ENCODE results near the gene ASTN2.

The ASTN2 gene

DNA sequence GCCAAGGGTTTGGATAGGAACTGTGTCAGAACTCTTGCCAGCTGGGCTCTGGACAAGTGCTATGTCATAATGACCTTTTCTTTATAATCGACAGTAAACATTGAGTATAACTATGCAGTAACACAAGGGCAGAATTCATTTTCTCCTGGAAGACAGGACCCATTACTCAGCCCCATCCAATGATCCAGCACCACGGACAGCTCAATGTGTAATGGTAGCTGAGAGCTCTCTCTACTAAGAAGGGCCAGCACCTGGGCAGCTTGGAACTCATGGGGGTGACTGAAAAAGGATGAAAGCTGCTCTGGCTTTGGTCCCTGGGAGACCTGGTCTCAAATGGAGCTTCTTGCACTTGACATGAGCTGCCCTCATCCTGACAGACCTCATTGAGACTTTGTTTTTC, 380.0 kb downstream of the ASTN2 start:
- ChIA-PET POLR2A (no interaction called here), CTCF (interaction anchor here (1.0 to 1.9 kb wide), 7 partner anchors 8 to 453 kb away, joined by 3 to 6 read pairs (median 3); no protein-coding TSS in a partner anchor)
- TF ChIP-seq, protein P1, sequence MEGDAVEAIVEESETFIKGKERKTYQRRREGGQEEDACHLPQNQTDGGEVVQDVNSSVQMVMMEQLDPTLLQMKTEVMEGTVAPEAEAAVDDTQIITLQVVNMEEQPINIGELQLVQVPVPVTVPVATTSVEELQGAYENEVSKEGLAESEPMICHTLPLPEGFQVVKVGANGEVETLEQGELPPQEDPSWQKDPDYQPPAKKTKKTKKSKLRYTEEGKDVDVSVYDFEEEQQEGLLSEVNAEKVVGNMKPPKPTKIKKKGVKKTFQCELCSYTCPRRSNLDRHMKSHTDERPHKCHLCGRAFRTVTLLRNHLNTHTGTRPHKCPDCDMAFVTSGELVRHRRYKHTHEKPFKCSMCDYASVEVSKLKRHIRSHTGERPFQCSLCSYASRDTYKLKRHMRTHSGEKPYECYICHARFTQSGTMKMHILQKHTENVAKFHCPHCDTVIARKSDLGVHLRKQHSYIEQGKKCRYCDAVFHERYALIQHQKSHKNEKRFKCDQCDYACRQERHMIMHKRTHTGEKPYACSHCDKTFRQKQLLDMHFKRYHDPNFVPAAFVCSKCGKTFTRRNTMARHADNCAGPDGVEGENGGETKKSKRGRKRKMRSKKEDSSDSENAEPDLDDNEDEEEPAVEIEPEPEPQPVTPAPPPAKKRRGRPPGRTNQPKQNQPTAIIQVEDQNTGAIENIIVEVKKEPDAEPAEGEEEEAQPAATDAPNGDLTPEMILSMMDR (IDR thresholded peaks at IDR 0.05; ENCODE audit: control extremely low read depth, extremely low read depth, low read depth, missing control alignments): no peak
- no peak for DNase-seq (ENCODE audit: extremely low spot score)

DNA sequence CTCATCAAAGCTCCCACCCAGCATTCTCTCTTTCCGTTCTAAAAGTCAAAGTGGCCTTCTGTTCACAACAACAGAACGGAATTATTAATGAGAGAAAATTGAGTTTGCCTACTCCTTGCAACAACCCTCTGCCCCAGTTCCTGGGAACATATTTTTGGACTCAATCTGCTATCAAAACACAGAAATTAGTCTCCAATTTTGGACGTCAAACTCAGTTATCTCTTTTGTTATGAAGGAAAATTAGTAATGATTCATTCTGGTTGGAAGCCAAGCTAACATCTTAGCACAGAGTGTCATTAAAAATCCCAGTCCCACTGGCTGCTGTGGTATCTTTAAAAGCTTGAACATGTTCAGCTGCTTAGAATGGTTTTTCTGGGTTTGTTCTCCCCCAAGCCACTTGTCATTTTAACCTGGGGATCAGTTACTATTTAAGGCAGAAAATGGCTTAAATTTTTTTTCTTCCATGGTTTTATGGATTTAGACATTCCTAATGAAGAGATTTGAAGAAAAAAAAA, 384.5 kb downstream of the ASTN2 start:
- TF ChIP-seq, protein P1 (IDR thresholded peaks at IDR 0.05; ENCODE audit: control extremely low read depth, extremely low read depth, low read depth, missing control alignments): no peak
- ChIA-PET POLR2A (no interaction called here), CTCF (interaction anchor here (1.1 kb wide), 1 partner anchor 10 kb away, joined by 3 read pairs; no protein-coding TSS in a partner anchor)
- no peak for DNase-seq (ENCODE audit: extremely low spot score)

DNA sequence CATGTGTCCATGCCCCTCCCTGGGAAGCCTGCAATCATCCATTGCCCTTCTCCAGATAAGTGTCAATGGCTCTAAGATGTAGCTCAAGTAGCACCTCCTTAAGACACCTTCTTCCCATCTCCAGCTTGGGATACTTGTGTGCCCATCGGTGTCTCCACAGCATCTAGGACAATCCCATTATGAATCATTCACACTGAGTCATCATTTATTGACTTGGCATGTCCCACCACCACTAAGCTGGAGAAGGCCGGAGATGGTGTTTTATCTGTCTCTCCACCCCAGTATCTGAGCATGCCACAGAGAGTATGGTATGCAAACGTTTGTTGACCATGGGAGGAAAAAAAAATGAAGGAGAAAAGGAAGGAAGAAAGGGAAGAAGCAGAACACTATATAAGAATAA, 385.5 kb downstream of the ASTN2 start:
- TF ChIP-seq, protein P1 (IDR thresholded peaks at IDR 0.05; ENCODE audit: control extremely low read depth, extremely low read depth, low read depth, missing control alignments): no peak
- DNase-seq (ENCODE audit: extremely low spot score): no peak
- ChIA-PET CTCF (interaction anchor here (5.8 kb wide), 1 partner anchor 13 kb away, joined by 24 read pairs; no protein-coding TSS in a partner anchor), POLR2A (no interaction called here)

DNA sequence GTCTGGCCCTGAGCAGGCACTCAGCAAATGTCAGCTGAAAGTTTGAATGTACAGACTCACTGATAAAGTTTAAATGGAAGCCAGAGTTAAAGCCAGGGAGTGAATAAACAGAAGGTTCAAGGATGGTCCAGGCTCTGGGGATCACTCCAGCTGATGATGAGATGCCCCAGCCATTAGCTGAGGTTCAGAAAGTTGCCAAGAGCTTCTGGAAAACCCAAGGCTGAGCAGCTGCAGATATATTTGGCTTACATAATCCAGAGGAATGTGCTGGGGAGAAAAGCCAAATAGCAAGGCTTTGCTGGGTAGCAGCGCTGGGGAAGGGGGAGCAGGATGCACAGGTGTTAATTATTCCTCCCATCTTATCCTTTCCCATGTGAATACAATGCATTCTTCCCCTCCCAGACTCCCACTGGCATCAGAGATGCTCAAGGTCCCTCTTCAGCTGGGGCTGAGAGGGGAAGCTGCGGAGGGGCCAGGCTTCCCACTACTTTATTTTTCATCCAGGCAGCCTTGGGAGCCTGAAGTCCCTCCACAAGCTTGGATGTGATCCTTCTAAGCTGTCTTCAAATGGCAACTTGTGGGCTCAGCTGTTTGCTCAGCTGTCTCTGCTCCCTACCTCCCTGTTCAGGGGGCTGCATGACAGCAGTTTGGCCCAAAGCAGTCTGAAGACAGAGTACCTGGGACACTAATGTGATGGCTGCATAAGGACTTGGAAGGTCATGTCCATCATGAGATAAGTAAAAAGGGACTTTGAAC, 386.6 kb downstream of the ASTN2 start:
- POLR2A ChIA-PET: no interaction called here
- CTCF ChIA-PET: interaction anchor here (5.8 kb wide), 1 partner anchor 12 kb away, joined by 24 read pairs; no protein-coding TSS in a partner anchor
- TF ChIP-seq, protein P1 (IDR thresholded peaks at IDR 0.05; ENCODE audit: control extremely low read depth, extremely low read depth, low read depth, missing control alignments): no peak
- no peak for DNase-seq (ENCODE audit: extremely low spot score)

DNA sequence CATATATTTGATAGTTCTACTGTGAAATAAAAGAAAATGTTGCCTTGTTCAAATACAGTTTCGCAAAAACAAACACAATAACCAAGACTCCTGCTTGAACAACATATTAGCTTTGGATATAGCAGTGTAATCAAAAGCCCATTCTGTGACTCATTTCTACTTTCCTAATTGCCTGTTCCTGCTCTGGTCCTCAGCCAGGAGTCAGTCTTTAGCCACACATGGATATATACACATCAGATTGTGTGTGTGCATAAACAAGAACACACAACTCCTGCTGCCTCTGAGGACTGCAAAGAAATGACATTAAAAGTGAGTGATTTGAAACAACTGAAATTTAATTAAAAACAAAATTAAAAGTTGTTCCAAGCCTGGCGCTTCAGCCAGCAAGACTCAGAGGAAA, 393.0 kb downstream of the ASTN2 start:
- TF ChIP-seq, protein P1 (IDR thresholded peaks at IDR 0.05; ENCODE audit: control extremely low read depth, extremely low read depth, low read depth, missing control alignments): no peak
- ChIA-PET CTCF (interaction anchor here (1.1 to 1.2 kb wide), 2 partner anchors 14 to 24 kb away, joined by 4 to 5 read pairs; no protein-coding TSS in a partner anchor), POLR2A (no interaction called here)
- no peak for DNase-seq (ENCODE audit: extremely low spot score)

DNA sequence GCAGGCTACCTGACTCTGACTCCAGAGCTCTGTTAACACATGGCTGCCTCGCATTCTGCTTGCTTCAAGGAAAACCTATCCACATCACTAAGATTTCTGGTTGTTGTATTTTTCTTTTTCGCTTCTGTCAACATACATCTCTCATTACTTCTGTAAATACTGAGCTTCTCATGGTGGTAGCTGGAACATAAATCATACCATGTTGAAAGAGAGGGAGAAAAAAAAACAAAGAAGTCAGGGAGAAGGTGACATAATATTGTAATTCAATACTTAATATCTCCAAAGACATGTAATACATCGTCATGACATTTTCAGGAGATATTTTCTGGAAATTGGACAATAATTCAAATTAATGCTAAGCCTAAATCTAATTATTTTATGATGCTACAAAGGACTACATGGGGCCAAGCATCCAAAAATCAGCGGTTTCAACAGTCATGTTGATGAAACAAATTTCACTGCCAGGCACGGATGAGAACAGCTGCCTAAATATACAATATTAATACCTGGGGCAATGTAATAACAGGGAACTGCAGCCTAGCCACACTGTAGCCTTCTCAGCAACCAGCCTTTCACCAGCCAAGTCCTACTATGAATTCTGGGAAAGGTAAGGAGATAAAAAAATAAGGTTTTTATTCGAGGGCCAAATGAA, 395.8 kb downstream of the ASTN2 start:
- ChIA-PET POLR2A (no interaction called here), CTCF (interaction anchor here (1.5 kb wide), 1 partner anchor 11 kb away, joined by 4 read pairs; no protein-coding TSS in a partner anchor)
- DNase-seq (ENCODE audit: extremely low spot score): no peak
- TF ChIP-seq, protein P1 (IDR thresholded peaks at IDR 0.05; ENCODE audit: control extremely low read depth, extremely low read depth, low read depth, missing control alignments): no peak

All from GM10248 (cell line).